Body of pancreas (tissue), 4 donors: ENCODE results near the gene NCAN.

ENCODE experiments used
- POLR2A ChIP-seq, 3 donors: fragments of 450-650 bp; IDR thresholded peaks; one replicate each; pipeline ENCODE4 v1.6.1; 2016; ENCODE audit warnings: antibody characterized with exemption in 3 of 3, mild to moderate bottlenecking in 2 of 3
- TF ChIP-seq, protein P1 (sequence below), 7 experiments: fragments of 450-650 bp in 4 of 7; fragments of 200-600 bp in 3 of 7; sonication (generic) in 3 of 7; IDR thresholded peaks; one replicate each; pipeline ENCODE4 v1.5.1; 2016 to 2019; ENCODE audit warnings: antibody characterized with exemption in 7 of 7

DNA sequence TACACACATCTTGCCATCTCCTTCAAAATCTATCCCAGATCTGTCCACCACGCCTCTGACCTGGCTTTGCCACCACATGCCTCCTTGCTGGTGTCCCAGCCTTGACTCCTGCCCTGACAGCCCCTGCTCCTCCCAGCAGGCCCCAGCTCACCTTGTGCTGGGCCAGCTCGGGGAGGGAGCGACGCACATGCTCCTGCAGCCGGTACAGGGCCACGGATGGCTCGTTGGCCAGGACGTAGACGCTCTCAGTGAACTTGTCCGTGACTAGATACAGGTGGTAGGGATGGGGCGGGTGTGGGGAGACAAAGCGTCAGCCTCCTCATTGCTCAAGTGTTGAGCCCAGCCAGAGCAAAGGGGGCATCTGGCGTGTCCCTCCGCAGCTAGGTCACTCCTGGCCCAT, 25.0 kb upstream of the NCAN start:
- TF ChIP-seq POLR2A (IDR thresholded peaks at IDR 0.05) = no peak
- TF ChIP-seq, protein P1, sequence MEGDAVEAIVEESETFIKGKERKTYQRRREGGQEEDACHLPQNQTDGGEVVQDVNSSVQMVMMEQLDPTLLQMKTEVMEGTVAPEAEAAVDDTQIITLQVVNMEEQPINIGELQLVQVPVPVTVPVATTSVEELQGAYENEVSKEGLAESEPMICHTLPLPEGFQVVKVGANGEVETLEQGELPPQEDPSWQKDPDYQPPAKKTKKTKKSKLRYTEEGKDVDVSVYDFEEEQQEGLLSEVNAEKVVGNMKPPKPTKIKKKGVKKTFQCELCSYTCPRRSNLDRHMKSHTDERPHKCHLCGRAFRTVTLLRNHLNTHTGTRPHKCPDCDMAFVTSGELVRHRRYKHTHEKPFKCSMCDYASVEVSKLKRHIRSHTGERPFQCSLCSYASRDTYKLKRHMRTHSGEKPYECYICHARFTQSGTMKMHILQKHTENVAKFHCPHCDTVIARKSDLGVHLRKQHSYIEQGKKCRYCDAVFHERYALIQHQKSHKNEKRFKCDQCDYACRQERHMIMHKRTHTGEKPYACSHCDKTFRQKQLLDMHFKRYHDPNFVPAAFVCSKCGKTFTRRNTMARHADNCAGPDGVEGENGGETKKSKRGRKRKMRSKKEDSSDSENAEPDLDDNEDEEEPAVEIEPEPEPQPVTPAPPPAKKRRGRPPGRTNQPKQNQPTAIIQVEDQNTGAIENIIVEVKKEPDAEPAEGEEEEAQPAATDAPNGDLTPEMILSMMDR (IDR thresholded peaks at IDR 0.05) = no peak
